ENCODE measurements around the gene PEX26. TPM values are rescaled to one million over a fixed set of nuclear protein-coding genes. Genes with fewer than 3 reads are reported as not detected.
A peak's percentile ranks its signal among the peaks of the same experiment; 100 is the strongest.

PEX26 gene
- total RNA-seq, 2 donors from 2014 or later, result 11.9 to 57.0 TPM

GRCh38 chr22:18075101-18075719 lies 2.6 kb upstream of the PEX26 start:
- no peaks in the 10 kb centered on the region for H3K9me3 ChIP-seq
- H3K27me3 ChIP-seq, result no peaks in the 10 kb centered on the region
- DNase-seq, result no peak
- H3K36me3 ChIP-seq (replicated peaks in 1 of 2; ENCODE audit: insufficient read depth in 1 of 2, low read depth in 2 of 2), result no peaks in the 10 kb centered on the region
- TF ChIP-seq CTCF (IDR thresholded peaks at IDR 0.05) (no peak), POLR2A (IDR thresholded peaks at IDR 0.05) (no peak)
- H3K4me1 ChIP-seq, result peaks cover 27% of the 10 kb centered on the region
- intact Hi-C loops (cut with DNase I), result no loop called here
- ATAC-seq, result no peak
- WGBS, 2 donors, result 85 to 87% methylated on average over 6 of the region's 6 CpGs
- H3K27ac ChIP-seq, result no peak overlapping the region
- no peak overlapping the region for H3K4me3 ChIP-seq

GRCh38 chr22:18075720-18076497 lies 1.9 kb upstream of the PEX26 start:
- peak overlapping the region; percentile 58 to 88 (median 72) for H3K27ac ChIP-seq
- ATAC-seq, result peak; percentile 69

GRCh38 chr22:18077087-18077638 lies 627 bp upstream of the PEX26 start:
- Histone ChIP-seq H3K27ac (peak overlapping the region; percentile 63 to 88 (median 79)), H3K27me3 (no peaks in the 10 kb centered on the region), H3K4me1 (peaks cover 27% of the 10 kb centered on the region), H3K4me3 (peak overlapping the region; percentile 98 to 99), H3K36me3 (replicated peaks in 1 of 2; ENCODE audit: insufficient read depth in 1 of 2, low read depth in 2 of 2) (peaks cover 0 to 5% of the 10 kb centered on the region in 2 donors), H3K9me3 (no peaks in the 10 kb centered on the region)
- no peak for ATAC-seq
- TF ChIP-seq CTCF (IDR thresholded peaks at IDR 0.05) (no peak), POLR2A (IDR thresholded peaks at IDR 0.05) (no peak)
- DNase-seq, result no peak
- intact Hi-C loops (cut with DNase I), result no loop called here
- 1 to 3% methylated on average over 10 of the region's 10 CpGs for WGBS, 2 donors

More at GRCh38 chr22:18075720-18076497, 1.9 kb upstream of the PEX26 start:
- Histone ChIP-seq H3K9me3 (no peaks in the 10 kb centered on the region), H3K36me3 (replicated peaks in 1 of 2; ENCODE audit: insufficient read depth in 1 of 2, low read depth in 2 of 2) (peaks cover 0 to 5% of the 10 kb centered on the region in 2 donors), H3K27me3 (no peaks in the 10 kb centered on the region), H3K4me1 (peaks cover 27% of the 10 kb centered on the region), H3K4me3 (no peak overlapping the region)
- peak in 1 of 3 donors; percentile 16 for TF ChIP-seq POLR2A (IDR thresholded peaks at IDR 0.05)
- peak; percentile 77 to 96 (median 93) for TF ChIP-seq CTCF (IDR thresholded peaks at IDR 0.05)
- 17 to 21% methylated on average over 13 of the region's 13 CpGs for WGBS, 2 donors
- peak; percentile 68 to 83 (median 74) for DNase-seq
- intact Hi-C loops (cut with DNase I), result no loop called here

- no peak for TF ChIP-seq CTCF (IDR thresholded peaks at IDR 0.05)
- TF ChIP-seq POLR2A (IDR thresholded peaks at IDR 0.05), result no peak
- no peaks in the 10 kb centered on the region for H3K9me3 ChIP-seq
- intact Hi-C loops (cut with DNase I), result no loop called here
- H3K36me3 ChIP-seq (replicated peaks in 1 of 2; ENCODE audit: insufficient read depth in 1 of 2, low read depth in 2 of 2), result peaks cover 4 to 10% of the 10 kb centered on the region in 2 donors
- 3 to 7% methylated on average over 4 to 45 of the region's 45 CpGs for WGBS, 2 donors
- DNase-seq (peak; percentile 53 to 64 (median 62)), ATAC-seq (peak; percentile 46)
- H3K27ac ChIP-seq, result peak overlapping the region in 3 of 4 donors; percentile 61 to 88 (median 81)
- H3K4me3 ChIP-seq, result peak overlapping the region; percentile 98 to 99
- H3K4me1 ChIP-seq, result peaks cover 27% of the 10 kb centered on the region
- H3K27me3 ChIP-seq, result no peaks in the 10 kb centered on the region
Measured at GRCh38 chr22:18078329-18079041, 695 bp downstream of the PEX26 start.
